HG03025 (cell line): ENCODE results near the gene NAA30.

Experiments used
- ATAC-seq: cut with Tn5 transposase; IDR thresholded peaks from one replicate; pipeline ENCODE4 v1.9.1; 2021; ENCODE audit warnings: mild to moderate bottlenecking, moderate library complexity; ENCODE audit not compliant: unreplicated experiment, low FRiP score

NAA30 gene

DNA sequence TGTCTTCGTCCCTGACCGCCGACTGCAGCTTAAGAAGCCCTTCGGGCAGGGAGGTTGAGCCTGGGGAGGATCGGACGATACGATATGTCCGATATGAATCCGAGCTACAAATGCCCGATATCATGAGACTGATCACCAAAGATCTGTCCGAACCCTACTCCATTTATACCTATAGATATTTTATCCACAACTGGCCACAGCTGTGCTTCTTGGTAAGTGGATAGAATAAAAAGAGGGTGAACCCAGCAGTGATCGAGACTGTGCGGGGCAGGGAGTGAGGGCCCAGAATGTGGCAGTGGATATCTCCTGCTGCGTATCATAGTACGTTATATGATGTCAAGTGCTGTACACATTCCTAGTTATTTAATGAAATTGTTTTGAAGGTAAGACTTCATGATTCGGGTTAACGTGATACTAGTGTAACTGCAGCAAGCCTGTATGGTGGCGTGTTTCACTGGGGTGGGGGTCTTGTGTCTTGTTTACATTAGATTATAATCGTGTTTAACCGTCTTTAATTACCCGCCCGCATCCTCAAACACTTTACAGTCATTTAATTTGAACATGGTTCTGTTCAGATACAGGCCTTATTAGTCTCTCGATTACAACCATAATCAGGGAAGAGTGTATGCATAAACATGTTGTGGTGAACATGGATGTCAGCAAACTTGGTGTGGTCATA, 1.3 kb downstream of the NAA30 start:
- ATAC-seq, result no peak

DNA sequence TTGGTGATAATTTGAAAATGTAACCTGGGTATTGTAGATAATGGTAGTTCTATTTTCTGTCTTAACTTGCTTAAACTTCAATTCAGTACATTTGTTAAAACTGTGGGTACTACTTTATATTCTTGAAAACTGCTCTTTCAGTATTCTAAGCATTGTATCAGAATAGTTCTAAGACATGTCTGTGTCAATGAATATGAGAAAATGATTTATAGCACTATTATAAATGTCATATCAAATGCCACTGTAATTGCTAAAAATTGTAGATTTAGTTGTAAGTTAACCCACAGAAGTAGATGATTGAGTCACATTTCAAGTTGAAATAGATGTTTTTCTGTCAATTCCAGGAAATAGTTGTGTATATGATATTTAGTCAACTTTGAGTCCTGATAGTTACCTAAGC, 2.4 kb downstream of the NAA30 start:
- ATAC-seq, result no peak

DNA sequence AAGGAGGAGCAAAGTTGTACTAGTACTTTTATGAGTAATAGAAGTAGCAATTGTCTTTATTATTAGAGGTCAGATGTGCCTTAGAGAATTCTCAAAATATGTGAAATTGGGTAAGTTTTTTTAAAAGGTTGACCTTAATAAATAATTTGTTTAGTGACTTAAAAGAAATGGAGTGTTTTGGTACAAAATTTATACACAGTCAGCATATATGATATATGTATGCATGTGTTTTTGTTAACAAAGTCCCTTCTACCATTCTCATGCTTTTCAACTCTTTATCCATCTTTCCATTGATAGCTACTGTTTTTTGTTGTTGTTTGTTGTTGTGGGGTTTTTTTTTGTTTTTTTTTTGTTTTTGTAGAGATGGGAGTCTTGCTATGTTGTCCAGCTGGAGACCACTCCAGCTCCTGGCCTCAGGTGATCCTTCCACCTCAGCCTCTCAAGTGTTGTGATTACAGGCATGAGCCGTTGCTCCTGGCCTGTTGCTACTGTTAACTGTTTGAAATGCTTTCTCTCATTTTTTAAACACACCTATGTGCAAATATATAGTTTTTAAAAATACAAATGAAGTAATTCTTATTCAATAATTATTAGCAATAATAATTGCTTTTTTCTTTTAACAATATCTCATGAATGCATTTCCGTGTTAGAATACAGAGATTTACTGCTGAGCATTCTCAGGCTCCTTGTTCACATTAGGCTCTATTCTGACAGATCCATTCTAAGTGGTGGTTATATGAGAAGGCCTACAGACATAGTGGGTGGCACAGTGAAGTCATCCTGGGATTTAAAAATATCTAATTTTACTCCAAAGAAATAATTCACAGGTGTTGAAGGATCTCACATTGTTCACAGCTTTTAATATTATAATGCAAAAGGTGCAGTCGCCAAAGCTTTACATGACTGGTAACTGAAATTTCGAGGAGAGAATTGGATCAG, 10.4 kb downstream of the NAA30 start:
- no peak for ATAC-seq

DNA sequence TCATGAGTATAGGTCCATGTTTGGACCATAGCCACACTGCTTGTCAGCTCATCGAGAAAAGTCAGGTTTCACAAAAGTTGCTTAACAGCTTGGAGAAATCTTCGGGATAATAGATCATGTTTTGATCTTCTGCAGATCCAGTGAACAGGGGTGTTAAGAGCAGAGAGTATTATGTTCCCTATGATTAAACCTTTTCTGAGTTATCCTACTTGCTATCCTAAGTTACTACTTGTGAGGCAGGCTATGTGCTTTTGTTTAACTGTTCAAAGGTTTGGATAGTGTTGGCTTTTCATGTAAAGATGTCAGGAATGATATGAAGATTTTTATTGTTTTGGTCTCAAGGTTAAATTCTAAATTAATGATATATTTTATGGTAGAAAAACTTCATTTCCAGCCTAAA, 11.1 kb downstream of the NAA30 start:
- ATAC-seq, result no peak

DNA sequence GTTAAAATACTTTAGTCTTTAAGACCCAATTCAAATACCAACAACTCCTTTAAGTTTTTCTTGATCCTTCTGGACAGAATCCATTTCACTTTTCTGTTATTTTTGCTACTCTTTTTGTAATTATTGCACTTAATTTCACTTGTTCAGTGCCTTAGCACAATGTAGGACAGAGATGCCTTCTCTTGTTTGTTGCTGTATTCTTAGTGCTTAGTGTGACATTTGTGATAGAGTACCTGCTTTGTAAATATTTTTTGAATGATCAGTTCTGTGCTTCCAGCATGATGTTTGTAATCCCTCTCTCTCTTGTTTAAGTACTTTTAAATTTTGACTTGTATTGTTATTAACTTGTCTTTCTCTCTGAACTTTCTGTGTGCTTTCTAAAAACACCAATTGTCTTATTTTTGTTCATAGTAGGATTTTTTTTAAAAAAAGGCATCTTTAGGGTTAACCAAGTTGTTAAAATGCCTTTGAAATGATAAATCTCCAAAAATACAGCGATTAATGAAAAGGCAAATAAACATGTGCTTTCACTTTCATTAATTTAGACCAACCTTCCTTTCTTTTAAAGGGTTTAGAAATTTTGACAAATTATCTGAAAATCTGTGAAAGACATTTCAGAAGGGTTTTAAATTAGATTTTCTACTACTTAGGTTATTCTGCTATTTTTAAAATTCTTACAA, 11.9 kb downstream of the NAA30 start:
- ATAC-seq, result no peak

DNA sequence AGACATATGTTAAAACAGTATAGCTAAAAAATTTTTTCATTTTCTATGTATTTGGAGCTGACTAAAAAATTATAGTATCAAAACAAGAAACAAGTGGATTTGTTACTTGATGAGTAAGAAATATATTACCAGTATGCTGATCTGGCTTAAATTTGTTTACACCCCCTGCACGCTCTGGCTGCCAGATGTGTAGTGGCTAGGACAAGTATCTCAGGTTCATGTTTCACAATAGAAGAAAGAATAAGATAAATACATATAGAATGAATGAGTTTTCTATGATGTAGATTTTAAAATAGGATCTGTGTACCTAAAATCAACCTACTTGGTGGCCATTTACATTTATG, 13.1 kb downstream of the NAA30 start:
- no peak for ATAC-seq

DNA sequence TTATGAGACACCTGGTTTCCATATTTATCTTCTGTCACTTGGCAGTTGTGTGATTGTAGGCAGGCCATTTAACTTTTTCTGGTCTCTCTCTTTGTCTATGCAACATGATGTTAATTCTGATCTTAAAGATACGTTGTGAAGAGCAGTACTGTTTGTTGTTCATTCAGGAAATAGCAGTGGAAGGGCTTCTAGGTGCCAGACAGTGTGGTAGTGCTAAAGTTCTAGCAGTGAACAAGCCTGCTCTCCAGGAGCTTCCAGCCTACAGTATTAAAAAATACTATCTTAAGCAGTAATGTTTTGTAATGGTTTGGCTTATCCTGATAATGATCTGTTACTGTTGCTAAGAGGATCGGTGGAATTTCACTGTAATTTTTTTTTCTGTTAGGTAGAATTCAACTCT, 15.2 kb downstream of the NAA30 start:
- no peak for ATAC-seq

DNA sequence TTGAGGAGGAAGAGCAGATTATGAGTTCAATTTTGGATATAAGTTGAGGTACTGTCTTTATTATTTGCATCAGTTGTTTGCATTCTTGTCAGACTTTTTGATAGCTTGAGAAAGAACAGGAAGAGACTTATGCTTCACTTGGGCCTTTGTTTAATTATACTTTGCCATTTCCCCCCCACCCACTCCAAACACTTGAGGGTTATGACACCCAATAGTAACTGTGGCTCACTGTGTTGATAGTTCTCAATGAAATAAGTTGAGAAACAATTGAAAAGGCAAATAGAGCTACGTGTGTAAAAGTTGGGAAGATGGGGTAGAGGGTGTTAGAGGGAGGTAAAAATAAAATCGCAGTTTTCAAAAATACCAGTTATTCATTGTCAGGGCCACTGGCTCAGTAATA, 17.7 kb downstream of the NAA30 start:
- no peak for ATAC-seq

DNA sequence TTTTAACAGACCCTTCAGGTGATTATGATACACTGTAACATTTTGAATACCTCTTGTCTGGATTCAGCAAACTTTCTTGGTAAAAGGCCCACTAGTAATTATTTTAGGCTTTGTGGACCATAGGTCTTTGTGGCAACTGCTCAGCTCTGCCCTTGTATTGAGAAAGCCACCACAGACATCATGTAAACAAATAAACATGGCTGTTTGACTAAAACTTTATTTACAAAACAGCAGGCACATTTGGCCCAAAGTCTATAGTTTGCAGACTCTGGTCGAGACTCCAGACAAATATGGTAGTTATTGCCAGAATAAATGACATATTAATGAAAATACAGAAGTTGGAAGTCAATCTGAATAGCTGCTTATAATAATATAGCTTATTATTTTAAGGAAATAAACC, 18.2 kb downstream of the NAA30 start:
- ATAC-seq, result no peak

DNA sequence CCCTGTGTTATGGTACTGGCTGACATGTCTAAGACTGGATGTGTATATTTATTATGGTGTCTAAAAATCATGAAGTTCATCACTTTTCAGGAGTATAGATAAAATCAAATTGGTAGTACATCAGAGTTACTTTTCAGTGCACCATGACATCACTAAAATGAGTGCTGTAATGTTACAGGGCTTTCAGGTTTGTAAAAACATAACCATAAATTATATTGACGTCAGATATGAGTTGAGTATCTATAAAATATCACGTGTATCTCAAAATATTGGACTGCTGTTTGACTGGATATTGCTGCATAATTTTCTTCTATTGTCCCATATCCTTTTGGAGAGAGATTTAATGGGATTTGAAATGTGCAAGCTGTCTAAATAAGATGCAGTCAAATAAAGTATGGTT, 22.0 kb downstream of the NAA30 start:
- ATAC-seq, result no peak

DNA sequence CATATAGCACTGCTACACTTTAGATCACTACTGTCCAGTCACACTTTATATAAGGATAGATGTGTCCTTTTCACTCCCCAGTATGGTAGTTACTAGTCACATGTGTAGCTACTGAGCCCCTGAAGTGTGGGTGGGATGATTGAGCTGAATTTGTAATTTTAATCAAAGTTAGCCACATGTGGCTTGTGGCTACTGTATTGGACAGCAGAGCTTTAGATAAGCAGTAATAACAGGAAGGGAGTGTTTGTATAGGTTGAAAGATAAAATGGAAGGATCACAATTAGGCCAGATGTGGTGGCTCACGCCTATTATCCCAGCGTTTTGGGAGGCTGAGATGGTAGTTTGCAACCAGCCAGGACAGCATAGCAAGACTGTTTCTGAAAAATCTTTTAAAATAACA, 23.5 kb downstream of the NAA30 start:
- ATAC-seq, result no peak

DNA sequence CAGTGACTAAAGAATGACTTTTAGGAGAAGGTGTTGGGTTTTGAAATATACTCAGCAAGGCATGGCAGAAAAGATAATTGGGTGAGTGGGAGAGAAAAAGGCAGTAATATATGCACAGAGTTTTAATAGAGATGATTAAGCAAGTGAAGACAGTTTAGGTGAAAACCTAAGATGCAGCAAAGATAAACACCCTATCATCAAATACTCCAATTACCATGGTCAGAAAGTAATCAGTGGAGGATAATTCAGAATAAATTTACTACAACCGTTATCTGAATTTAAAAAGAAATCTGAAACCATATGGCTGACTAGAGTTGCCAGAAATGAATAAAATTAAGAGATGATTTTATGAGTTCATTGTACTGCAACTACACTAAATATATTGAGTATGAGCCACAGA, 26.8 kb downstream of the NAA30 start:
- no peak for ATAC-seq

DNA sequence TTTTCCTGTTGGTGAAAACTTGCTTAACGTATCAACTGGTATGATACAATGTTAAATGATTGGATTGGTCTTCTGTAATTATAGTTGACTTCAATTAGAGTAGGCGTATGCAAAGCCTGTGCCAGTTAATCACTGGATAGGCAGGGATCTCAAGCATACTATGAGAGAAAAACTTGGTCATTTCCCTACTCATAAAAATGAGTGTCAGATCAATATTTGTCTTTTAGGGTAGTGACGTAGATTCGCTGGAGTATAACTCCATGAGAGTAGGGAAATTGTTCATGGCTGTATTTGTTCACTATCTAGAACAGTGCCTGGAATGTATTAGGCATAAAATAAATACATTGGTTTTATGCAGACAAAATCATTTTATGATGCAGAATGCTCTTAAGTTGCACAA, 28.6 kb downstream of the NAA30 start:
- no peak for ATAC-seq

DNA sequence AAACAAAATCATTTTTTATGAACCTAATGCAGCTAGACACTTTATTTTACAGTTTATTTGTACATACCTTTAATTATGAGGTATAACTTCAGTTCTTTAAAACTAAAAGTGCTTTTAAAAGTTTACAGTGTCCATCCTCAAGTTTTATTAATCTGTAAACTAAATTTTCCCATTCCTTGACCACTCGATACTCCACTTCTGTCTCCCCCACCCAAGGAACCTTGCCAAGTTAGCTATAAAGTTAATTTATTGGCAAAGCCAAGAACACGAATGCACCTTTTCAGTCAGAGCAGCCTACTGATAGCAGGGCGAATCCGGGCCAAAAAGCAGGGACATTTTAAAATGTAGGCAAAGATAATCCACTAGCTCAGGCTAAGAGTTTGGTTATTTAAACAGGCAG, 29.6 kb downstream of the NAA30 start:
- no peak for ATAC-seq

DNA sequence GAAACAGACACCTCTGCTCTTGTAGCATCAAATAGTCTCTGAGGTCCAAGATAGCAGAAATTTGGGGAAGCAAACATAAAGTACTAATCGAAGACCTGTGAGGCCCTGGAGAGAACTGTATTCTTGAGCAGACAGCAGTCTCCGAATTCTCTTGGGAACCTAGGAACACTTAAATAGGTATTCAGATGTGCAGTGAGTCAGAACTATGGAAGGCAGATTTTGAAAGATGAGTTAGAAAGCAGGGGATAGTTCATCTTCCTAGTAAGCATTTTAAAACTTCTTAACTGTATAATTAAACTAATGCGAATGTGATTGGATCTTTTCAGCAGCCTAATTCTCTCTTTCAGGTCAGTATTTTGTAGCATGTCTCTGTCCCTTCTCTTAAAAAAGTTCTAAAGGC, 30.6 kb downstream of the NAA30 start:
- ATAC-seq, result no peak

DNA sequence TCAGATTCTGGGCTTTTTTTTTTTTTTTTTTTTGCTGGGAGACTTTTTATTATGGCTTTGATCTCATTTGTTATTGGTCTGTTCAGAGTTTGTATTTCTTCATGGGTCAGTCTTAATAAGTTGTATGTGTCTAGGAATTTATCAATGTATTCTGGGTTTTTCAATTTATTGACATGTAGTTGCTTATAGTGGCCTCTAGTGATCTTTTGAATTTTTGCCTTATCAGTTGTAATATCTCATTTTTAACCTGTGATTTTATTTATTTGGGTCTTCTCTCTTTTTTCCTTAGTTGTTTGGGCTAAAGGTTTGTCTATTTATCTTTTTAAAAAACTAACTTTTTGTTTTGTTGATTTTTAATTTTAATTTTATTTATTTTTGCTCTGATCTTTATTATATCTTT, 45.5 kb downstream of the NAA30 start:
- no peak for ATAC-seq

DNA sequence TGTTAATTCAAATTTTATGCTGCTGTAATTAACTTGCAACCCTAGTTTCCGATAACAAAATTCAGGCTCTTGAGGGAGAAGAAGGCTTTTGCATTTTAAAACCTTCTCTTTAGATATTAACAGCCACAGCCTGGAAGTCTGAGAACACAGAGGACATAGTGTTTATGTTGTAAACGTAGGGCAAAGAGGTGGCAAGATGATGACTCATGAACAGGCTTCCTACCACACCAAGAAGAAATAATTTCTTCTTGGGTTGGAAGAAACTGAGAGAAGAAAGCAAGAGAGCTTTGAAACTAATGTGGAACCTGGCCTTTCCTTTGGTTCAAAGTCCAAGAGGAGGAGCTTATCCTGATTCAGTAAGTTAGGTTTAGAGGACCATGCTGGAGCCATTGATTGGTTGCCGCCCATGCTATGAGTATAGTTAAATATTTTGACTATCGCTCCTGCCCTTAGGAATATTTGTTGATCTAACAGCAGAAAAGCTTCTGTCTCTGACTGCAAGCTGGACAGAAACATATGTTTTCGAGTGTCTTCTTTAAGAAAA, 71.5 kb downstream of the NAA30 start:
- ATAC-seq, result no peak

DNA sequence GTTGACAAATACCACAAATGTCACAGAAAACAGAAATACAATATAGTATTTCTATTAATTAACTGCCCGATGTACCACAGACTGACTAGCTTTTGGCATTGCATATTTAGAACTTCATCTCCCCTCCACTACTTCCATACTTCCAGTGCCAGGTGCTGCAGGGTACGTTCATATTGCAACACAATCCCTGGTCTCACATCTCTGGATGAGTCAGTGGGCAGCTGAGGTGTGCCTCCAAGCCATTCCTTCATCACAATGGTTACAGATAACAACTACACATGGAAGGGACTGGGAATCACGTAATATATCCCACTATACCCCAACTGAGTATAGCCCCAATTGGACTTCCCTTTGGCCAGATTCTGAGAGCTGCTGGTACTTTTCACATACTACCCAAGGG, 72.2 kb downstream of the NAA30 start:
- ATAC-seq, result no peak

DNA sequence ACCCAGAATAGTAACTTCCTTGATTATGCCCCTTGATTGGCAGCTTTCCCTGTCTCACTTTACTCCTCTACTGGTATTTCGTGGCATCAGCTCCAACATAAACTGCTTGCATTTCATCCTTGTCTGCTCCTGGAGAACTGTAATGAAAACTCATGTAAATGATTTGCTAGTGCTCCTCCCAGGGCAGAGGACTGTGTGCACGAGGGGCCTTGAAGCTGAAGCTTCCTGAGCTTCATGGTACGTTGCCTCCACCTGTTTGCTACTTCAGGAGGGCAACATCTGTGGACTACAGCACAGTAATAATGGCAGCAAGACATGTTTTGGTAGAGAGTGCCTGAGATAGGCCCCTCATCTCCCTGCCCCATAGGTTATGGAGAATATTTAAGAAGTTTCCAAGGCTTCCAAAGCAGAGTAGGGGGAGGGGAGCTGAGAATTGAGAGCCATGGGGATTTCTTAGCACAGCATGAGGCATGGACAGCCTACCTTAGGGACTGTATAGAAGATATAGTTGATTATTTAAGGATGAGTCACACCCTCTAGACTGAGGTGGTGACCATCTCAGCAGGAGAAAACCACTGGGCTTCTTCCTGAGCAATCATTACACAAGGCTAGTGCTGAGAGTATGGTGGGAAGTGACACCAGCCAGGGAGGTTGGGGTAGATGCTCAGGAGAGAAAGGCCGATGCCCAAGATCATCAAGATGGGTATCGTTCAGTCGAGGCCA, 73.8 kb downstream of the NAA30 start:
- peak; percentile 58 for ATAC-seq
